ENCODE data around the gene F7.
"Not testable (repeated sequence)": the region's sequence is repeated elsewhere in the genome, so short reads cannot be mapped to it uniquely, and the experiment has no call there.

The F7 gene

DNA sequence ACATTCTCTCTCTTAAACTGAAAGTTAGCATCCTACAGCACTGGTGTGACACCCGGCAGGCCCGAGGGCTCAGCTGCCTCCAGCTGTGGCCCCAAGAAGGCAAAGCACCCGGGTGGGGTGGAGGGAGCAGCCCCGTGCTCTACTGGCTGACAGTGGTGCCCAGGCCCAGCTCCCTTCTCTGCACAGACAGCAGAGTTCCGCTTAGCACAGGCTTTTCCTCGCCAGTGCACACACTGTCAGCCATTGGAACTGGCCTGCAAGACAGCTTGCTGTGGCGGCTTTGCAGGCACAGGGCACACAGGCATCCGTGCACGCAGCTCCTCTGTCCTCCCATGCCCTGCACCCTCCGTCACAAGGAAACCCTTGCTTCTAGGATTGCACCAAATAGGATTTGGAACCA is 3.3 kb upstream of the F7 start:
- not testable (repeated sequence) for DNase-seq (ENCODE audit: low read depth in 3 of 3)

DNA sequence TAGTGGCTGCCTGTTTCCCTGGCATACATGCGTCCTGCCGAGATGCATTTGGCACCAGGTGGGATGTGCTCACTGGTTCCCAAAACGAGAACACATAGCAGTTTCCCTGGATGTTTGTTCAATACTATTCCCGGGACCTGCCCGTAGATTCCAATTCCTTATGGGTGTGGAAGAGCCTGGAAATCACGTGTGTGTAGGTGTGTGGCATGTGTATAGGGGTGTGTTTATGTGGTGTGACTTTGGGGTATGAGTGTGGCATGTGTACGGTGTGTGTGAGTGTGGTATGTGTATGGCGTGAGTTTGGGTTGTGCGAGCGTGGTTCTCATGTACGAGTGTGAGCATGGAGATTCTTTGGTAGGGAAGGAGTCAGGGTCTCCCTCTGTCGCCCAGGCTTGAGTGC is 2.9 kb upstream of the F7 start:
- DNase-seq (ENCODE audit: low read depth in 3 of 3): no peak

DNA sequence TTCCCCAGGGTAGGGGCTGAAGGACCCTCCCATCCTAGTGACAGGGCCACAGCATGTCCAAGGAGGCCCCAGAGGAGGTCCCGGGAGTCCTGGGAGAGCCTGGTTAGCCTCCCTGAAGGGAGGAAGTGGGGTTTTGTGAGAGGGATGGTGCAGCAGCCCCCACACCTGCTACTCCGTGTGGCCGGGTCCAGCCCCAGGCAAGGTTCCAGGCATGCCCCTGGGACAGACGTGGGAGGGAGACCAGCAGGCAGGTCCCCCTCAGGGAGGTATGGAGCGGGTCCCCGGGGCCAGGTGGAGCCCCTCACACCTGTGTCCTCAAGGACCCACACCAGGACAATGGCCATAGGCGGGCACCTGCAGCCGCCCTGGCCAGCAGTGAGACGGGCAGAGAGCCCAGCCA is 1.9 kb upstream of the F7 start:
- no peak for DNase-seq (ENCODE audit: low read depth in 3 of 3)

DNA sequence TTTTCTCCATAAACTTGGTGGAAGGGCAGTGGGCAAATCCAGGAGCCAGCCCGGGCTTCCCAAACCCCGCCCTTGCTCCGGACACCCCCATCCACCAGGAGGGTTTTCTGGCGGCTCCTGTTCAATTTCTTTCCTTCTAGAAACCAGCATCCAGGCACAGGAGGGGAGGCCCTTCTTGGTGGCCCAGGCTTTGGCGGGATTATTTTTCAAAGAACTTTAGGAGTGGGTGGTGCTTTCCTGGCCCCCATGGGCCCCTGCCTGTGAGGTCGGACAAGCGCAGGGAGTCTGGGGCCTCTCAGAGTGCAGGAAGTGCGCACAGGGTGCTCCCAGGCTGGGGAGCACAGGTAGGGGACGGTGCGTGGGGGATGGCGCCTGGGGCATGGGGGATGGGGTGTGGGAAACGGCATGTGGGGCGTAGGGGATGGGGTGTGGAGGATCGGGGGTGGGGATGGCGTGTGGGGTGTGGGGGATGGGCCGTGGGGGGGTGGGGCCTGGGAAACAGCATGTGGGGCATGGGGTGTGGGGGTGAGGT is 396 bp downstream of the F7 start:
- no peak for DNase-seq (ENCODE audit: low read depth in 3 of 3)

DNA sequence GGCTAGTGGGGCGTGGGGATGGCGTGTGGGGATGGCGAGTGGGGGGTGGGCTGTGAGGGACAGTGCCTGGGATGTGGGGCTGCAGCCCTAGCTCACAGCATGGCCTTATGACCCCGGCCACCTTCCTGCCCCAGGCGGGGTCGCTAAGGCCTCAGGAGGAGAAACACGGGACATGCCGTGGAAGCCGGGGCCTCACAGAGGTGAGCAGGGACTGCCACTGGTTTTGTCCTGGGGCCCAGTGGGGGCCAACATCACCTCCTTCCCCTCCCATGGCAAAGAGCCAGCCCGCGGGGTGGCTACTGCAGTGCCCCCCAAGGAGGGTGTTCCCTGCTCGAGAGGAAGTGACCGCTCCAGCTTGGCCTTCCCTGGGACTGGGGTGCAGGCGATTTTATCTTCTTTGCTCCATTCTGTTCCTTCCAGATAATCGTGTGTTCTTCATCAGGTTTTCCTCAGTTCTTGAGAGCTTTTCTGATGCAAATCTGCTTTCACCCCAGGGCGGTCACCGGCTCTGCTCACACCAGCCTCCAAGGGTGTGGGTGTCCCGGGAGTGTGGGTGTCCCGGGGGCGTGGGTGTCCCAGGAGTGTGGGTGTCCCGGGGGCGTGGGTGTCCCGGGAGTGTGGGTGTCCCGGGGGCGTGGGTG is 1.2 kb downstream of the F7 start:
- no peak for DNase-seq (ENCODE audit: low read depth in 3 of 3)

DNA sequence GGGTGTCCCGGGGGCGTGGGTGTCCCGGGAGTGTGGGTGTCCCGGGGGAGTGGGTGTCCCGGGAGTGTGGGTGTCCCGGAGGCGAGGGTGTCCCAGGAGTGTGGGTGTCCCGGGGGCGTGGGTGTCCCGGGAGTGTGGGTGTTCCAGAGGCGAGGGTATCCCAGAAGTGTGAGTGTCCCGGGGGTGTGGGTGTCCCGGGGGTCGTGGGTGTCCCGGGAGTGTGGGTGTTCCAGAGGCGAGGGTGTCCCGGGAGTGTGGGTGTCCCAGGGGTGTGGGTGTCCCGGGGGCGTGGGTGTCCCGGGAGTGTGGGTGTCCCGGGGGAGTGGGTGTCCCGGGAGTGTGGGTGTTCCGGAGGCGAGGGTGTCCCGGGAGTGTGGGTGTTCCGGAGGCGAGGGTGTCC is 2.9 kb downstream of the F7 start:
- DNase-seq (ENCODE audit: low read depth in 3 of 3): not testable (repeated sequence)

DNA sequence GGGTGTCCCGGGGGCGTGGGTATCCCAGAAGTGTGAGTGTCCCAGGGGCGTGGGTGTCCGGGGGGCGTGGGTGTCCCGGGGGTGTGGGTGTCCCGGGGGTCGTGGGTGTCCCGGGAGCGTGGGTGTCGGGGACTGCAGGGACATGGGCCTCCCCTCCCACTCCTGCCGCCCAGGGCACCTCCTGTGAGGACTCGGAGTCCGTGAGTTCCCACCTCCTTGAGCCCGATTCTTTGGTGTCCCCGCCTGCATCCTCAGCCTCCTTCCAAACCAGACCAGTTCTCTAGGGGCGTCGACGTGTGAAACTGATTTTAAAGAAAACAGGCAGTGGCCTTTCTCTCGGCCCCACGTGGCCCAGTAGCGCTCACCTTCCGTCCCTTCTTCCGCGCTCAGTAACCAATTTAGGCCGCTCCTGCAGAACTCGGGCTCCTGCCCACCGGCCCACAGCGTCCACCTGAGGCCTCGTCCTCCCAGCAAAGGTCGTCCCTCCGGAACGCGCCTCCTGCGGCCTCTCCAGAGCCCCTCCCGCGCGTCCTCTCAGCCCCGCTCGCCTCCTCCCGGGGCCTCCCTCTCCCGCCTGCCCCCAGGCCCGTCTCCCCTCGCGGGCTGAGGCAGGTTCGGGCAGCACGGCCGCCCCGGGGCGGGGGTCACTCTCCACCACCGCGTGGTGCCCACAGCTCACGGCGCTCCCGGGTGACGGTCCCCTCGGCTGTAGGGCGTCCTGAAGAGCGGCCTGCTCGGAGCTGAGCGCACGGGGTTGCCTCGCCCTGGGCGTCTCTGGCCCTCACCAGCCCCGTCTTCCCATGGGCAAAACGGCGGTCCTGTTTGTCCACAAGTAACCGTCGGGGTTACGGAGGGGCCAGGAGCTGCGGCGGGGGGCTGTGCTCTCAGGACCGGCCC is 3.8 kb downstream of the F7 start:
- no peak for DNase-seq (ENCODE audit: low read depth in 3 of 3)

DNA sequence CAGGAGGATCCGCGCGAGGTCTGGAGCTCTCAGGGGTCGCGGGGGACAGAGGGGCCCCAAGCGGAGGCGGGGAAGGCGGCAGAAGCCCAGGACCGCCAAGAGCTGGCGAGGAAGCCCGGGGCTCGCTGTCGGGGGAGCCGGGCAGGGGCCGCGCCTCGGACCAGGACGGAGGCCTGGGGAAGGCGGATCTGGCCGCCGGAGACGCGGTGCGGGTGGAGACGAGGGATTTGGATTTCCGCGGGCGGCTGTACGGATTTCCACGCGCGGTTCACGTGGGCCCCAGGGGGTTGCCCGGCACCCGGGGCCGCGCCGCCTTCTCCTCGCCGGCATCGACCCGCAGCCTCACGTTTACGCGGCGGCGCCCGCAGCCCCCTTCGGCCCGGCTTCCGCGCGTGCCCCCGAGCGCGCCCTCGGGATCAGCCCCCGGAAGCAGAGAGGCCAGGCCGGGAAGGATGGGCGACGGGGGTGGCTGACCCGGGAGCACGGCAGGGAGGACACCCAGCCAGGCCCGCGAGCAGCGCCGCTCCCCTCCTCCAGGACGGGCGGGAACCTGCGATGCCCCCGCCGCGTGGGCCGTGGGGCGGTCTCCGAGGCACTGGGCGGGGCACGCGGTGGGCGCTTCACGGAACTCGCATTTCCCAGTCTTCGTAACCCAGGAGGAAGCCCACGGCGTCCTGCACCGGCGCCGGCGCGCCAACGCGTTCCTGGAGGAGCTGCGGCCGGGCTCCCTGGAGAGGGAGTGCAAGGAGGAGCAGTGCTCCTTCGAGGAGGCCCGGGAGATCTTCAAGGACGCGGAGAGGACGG is 4.7 kb downstream of the F7 start:
- DNase-seq (ENCODE audit: low read depth in 3 of 3): peak; percentile 26 to 43 (median 34)

DNA sequence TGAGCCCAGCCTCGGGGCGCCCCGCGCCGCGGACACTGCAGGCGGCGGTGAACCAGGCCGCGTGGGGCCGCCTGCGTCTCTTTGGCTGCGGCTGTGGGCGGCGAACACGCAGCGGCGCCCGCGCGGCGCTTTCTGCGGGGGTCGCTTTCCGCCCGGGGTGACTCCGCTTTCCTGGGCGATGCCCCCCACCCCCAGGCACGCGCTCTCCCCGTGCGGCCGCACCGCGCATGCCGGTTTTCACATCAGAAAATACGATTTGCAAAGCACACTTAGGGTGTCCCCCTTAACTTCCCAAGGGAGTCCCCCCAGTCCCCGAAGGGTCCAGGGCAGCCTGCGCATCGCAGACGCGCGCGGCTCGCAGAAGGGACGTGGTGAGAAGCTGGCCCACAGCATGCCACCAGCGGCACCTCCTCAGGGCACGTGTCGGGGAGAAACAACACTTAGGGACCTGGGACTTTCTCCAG is 5.3 kb downstream of the F7 start:
- peak in 1 of 3 experiments; percentile 31 for DNase-seq (ENCODE audit: low read depth in 3 of 3)

DNA sequence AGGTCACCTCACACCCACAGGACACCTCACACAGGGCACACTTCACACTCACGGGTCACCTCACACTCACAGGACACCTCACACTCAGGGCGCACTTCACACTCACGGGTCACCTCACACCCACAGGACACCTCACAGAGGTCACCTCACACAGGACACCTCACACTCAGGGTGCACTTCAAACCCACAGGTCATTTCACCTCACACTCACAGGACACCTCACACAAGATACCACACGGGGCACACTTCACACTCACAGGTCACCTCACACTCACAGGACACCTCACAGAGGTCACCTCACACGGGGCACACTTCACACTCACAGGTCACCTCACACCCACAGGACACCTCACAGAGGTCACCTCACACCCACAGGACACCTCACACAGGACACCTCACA is 6.2 kb downstream of the F7 start:
- DNase-seq (ENCODE audit: low read depth in 3 of 3): not testable (repeated sequence)

DNA sequence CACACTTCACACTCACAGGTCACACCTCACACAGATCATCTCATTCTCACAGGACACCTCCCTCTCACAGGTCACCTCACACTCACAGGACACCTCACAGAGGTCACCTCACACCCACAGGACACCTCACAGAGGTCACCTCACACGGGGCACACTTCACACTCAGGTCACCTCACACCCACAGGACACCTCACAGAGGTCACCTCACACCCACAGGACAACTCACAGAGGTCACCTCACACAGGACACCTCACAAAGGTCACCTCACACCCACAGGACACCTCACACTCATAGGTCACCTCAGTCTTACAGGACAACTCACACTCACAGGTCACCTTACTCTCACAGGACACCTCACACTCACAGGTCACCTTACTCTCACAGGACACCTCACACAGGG is 6.9 kb downstream of the F7 start:
- not testable (repeated sequence) for DNase-seq (ENCODE audit: low read depth in 3 of 3)

DNA sequence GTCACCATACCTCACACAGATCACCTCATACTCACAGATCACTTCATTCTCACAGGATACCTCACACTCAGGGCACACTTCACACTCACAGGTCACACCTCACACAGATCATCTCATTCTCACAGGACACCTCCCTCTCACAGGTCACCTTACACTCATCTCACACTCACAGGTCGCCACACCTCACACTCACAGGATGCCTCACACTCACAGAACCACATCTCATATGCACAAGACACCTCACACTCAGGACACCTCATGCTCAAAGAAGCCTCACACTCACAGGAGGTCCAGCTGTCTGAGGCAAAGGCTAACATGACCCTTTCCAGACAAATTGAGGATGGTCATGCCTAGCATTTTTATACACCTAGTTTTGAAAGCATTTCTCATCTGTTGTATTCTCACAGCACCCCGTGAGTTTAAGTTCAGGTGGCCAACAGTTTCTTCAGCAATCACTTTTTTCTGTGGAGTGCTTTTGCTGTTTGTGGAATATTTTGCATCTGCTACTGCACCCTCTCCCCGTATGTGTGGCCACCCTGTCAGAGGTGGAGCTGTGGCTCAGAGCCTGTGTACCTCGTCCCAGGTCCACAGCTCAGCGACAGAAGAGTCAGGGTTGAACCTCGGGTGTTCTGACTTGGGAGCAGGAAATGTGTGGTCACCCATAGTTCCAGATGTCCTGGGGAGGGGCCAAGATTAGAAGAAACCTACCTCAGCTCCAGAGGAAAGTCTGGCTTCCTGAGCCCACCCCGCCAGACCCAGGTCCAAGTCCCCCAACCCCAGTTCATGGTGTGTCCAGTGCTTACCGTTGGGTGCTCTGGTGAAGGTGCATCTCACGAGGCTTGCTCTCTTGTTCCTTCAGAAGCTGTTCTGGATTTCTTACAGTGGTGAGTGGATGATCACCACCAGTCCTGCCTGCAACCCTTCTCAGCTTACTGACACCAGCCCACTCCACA is 7.6 kb downstream of the F7 start:
- no peak for DNase-seq (ENCODE audit: low read depth in 3 of 3)

DNA sequence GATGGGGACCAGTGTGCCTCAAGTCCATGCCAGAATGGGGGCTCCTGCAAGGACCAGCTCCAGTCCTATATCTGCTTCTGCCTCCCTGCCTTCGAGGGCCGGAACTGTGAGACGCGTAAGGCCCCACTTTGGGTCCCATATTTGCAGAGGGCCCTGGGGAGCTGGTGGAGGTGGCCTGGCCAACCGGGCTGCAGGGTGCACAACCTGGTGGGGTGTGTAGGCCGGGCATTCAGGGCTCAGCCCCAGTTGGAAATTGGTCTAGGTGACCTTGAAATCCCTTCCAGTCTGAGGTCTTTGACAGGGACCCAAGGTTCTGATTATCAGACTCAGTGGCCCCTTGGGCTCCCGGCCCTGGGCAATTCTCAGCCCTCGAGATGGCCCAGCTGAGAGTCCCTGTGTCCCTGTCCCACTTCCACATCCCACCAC is 8.3 kb downstream of the F7 start:
- DNase-seq (ENCODE audit: low read depth in 3 of 3): no peak

DNA sequence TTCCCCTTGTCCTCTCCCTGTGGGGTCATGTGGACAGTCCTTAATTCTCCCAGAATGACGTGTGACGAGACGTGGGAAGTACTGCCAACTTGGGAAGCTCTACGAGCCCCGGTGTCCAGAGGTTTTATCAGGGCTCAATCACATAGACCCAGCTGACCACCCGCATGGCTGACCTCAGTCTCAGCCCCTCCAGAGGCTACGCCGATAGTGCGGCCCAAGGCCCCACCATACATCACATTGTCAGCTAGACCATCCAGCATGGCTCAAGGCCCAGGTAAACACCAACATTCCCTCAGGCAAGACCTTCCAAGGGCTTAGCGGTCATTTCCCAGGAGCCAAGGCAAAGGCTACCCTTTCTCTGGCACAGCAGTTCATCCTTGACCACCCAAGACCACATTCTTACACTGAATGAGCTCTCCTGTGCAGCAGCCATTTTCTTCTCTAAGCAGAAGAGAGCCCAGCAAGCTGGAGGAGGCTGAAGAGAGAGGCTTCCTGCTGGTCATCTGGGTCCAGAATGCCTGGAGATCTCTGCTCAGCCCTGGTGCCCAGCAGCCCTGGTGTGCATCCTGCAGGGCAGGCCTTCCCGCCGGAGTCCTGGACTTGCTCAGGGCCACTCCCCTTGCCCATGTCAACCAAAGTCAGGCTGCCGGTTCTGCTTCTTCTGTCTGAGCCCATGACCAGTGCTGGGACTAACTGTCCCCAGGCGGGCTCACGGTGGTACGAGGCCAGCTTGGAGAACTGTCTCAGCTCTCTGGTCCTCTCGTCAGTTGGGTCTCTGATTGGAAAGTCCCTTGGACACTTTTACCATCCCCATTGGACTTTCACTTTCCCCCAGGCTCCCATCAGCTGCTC is 9.1 kb downstream of the F7 start:
- DNase-seq (ENCODE audit: low read depth in 3 of 3): no peak

DNA sequence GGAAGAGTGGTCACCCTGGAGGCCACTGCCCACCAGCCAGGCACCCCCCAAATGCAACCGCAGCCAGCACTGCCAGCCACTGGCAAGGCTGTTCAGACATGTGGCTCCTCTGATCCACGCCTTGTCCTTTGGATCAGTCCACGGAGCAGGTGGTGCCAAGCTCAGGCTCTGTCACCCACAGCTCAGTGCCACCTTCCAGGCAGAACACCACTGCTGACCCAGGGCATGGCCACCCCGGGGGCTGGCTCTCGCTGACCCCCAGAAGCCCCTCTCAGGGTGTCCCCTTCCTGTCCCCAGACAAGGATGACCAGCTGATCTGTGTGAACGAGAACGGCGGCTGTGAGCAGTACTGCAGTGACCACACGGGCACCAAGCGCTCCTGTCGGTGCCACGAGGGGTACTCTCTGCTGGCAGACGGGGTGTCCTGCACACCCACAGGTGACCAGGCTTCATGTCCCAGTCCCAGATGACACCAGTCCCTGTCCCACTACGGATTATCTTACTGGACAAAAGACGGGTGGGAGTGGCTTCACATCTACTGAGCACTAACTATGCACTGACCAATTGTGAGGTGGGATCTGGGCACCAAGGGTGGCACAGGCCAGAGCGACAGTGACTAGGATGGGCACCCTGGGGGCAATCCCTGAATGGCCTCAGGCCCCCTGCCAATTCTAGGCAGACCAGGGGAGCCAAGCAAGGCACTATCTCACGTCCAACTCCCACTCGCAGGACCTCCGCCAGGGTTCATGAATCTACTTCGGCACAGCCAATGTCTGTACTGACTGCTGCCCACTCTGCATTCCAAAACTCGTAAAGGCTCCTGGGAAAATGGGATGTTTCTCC is 10.0 kb downstream of the F7 start:
- DNase-seq (ENCODE audit: low read depth in 3 of 3): no peak

DNA sequence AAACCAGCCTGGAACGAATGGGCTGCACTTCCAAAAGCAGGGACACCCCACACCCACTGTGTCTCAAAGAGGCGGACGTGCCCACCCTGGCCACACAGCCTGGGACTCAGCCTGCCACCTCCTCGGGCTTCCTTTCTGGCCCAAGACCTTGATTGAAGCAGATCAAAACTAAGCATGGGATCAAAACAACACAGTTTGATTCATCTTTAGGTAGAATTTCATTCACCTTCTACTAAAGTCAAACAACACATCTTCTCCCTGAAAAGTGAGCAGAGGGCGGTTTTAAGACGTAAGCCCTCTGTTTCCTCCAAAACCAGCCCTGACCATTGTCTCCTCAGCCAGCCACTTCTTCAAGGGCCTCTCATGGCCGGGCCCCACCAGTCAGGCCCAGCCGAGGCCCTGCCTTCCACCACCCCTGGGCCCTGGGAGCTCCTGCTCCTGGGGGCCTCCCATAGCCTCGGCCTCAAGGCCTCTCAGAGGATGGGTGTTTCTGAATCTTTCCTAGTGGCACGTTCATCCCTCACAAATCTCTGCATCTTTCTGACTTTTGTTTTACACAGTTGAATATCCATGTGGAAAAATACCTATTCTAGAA is 10.7 kb downstream of the F7 start:
- DNase-seq (ENCODE audit: low read depth in 3 of 3): no peak

DNA sequence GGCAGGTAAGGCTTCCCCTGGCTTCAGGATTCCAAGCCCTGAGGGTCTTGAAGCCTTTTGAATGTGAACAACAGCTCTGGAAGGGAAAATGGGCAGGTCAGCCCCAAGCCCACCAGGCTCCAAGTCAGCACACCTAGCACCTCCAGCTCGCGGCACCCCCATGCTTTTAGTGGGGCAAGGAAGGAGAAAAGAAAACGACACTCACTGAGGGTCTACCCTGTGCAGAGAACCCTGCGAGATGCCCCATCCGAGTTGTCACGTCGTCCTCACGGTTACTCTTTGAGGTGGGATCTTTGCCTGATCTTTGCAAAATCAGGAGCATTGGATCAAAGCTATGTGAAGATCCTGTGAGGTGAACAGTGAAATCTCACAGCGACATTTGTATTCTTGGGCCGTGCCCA is 11.3 kb downstream of the F7 start:
- DNase-seq (ENCODE audit: low read depth in 3 of 3): no peak

DNA sequence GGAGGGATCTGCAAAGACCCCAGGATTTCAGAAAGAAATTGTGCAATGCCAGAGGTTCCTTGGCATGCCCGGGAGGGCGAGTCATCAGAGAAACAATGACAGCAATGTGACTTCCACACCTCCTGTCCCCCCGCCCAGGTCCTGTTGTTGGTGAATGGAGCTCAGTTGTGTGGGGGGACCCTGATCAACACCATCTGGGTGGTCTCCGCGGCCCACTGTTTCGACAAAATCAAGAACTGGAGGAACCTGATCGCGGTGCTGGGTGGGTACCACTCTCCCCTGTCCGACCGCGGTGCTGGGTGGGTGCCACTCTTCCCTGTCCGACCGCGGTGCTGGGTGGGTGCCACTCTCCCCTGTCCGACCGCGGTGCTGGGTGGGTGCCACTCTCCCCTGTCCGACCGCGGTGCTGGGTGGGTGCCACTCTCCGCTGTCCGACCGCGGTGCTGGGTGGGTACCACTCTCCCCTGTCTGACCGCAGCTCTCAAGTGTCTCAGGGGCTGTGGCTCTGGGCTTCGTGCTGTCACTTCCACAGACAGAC is 11.8 kb downstream of the F7 start:
- no peak for DNase-seq (ENCODE audit: low read depth in 3 of 3)

All from stimulated activated CD4-positive, alpha-beta T cell treated with anti-CD3 and anti-CD28 coated beads, TNF-alpha, amount 100 ng/mL, for 4 hours (primary cell).